ENCODE data around the gene ARID3C.
A peak's percentile ranks its signal among the peaks of the same experiment; 100 is the strongest.

DNA sequence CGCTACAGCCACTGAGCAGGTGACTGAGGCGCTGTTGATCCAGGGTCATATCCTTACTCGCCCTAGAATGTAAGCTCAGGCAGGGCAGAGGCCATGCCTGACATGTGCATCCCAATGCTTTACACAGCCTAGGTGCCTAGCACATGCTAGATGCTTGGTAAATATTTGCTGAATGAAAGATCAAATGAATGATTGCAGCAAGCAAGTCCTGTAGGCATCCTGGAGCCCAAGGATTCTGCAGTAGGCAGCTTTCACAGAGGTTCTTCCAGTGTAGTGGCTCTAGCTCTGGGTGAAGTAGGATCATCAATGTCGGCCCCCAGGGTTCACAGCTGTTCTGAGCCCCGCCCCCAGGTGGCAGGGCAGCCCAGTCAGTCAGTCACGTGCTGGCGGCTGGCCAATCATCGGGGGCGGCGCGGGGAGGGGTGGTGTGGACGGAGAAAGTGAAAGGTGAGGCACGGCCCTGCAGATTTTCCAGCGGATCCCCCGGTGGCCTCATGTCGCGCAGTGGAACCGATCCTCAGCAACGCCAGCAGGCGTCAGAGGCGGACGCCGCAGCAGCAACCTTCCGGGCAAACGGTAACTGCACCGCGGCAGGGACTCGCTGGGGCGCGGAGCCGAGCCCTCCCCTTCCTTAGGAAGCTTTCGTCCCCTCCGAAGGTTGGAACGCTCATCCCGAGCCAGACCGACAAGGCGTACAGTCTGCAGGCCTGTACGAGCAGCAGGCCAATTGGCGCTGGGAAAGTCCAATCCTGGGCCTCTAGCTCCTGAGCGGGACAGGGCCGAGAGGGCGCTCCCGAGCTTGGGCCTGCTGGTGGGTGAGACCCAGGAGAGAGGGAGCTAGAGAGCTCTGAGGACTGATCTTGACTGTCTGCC lies 17.6 kb upstream of the ARID3C start, which contains the start of gene GALT:
- peak; percentile 98 for TF ChIP-seq CTCF (tag by site-specific recombination; IDR thresholded peaks at IDR 0.05)
- no peak for TF ChIP-seq ZNF211 (tag by site-specific recombination; IDR thresholded peaks at IDR 0.05; ENCODE audit: low read depth)
- no peak for TF ChIP-seq ZBTB1 (tag by site-specific recombination; IDR thresholded peaks at IDR 0.05)
- TF ChIP-seq SP2 (tag by site-specific recombination; IDR thresholded peaks at IDR 0.05): peak; percentile 78
- TF ChIP-seq SETDB1 (IDR thresholded peaks at IDR 0.05; ENCODE audit: insufficient read length, low read length): no peak
- peak; percentile 59; the same call in 1 of the 2 replicates for TF ChIP-seq ZBTB20 (tag by site-specific recombination; IDR thresholded peaks at IDR 0.05)
